GM10266 (cell line): ENCODE data around the gene RFC2.
"Not testable (repeated sequence)": the region's sequence is repeated elsewhere in the genome, so short reads cannot be mapped to it uniquely, and the experiment has no call there.

Experiments used
- DNase-seq: peaks from one replicate; pipeline ENCODE4 v3.0.0; 2012; ENCODE audit errors: extremely low spot score
- TF ChIP-seq, protein P1 (sequence below): IDR thresholded peaks from 2 replicates; pipeline ENCODE4 v1.5.1; 2012; ENCODE audit warnings: mild to moderate bottlenecking, low read depth; ENCODE audit not compliant: control insufficient read depth, insufficient read depth; ENCODE audit errors: missing control alignments

Gene RFC2

DNA sequence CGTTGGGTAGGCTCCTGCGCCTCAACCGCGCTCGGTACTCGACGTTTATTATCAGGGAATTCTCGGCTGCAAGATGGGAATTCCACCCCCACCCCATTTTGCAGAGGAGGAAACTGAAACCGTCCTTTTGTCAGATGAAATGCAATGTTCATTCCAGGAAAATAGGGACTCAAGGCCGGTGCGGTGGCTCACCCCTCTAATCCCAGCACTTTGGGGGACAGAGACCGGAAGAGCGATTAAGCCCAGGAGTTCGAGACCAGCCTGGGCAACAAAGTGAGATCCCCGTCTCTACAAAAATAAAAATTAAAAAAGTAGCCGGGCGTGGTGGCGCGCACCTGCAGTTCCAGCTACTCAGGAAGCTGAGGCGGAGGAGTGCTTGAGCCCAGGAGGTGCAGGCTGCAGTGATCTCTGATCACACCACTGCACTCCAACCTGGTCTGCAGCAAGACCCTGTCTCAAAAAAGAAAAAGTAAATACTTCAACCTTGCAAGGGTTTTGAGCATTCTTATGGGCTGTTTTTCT, 720 bp upstream of the RFC2 start:
- TF ChIP-seq, protein P1, sequence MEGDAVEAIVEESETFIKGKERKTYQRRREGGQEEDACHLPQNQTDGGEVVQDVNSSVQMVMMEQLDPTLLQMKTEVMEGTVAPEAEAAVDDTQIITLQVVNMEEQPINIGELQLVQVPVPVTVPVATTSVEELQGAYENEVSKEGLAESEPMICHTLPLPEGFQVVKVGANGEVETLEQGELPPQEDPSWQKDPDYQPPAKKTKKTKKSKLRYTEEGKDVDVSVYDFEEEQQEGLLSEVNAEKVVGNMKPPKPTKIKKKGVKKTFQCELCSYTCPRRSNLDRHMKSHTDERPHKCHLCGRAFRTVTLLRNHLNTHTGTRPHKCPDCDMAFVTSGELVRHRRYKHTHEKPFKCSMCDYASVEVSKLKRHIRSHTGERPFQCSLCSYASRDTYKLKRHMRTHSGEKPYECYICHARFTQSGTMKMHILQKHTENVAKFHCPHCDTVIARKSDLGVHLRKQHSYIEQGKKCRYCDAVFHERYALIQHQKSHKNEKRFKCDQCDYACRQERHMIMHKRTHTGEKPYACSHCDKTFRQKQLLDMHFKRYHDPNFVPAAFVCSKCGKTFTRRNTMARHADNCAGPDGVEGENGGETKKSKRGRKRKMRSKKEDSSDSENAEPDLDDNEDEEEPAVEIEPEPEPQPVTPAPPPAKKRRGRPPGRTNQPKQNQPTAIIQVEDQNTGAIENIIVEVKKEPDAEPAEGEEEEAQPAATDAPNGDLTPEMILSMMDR: no peak
- no peak for DNase-seq

DNA sequence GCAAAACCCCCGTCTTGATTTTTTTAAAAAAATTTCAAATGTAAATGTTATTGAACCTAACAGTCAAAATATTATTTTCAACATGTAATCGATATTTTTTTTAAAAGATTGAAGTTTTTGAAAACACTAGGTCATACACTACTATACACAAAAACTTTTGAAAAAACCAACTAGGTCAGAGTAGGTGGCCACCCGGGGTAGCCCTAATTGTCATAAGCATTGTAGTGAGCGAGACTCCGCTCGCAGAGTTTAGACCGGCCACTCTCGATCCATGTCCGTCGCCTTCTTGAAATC, 417 bp downstream of the RFC2 start:
- no peak for DNase-seq
- TF ChIP-seq, protein P1: no peak

DNA sequence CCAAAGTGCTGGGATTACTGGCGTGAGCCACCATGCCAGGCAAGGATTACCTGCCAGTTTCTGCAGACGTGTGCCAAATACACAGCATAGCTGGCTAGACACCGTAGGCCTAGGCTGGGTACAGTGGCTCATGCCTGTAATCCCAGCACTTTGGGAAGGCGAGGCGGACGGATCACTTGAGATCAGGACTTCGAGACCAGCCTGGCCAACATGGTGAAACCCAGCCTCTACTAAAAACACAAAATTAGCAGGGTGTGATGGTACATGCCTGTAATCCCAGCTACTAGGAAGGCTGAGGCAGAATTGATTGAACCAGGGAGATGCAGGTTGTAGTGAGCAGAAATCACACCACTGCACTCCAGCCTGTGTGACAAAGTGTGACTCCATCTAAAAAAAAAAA, 868 bp downstream of the RFC2 start:
- TF ChIP-seq, protein P1: no peak
- DNase-seq: no peak

DNA sequence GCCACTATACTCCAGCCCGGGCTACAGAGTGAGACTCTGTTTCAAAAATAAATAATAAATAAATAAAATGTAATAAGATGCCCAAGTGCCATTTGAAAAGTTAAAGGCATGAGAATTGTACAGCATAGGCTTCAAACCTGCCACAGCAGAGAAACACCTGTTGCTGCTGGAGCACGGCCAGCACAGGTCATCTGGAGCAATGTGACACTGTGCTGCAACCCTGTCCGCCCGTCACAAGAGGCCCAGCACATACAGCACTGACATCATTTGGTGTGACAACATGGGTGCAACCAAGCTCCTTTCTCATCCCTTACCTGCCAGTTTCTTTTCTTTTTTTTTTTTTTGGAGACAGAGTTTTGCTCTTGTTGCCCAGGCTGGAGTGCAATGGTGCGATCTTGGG, 1.3 kb downstream of the RFC2 start:
- no peak for DNase-seq
- TF ChIP-seq, protein P1: no peak

DNA sequence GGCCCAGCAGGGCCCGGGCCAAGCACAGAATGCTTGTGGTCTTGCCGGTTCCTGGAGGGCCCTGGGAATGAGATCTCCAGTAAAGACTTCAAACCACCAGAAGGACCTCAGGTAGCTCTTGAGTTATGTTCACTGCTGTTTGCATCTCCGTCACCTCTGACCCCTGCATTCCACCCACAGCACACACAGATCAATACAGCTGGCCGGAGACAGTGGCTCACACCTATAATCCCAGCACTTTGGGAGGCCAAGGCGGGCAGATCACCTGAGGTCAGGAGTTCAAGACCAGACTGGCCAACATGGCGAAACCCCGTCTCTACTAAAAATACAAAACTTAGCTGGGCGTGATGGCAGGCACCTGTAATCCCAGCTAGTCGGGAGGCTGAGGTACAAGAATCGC, 5.1 kb downstream of the RFC2 start:
- DNase-seq: not testable (repeated sequence)

DNA sequence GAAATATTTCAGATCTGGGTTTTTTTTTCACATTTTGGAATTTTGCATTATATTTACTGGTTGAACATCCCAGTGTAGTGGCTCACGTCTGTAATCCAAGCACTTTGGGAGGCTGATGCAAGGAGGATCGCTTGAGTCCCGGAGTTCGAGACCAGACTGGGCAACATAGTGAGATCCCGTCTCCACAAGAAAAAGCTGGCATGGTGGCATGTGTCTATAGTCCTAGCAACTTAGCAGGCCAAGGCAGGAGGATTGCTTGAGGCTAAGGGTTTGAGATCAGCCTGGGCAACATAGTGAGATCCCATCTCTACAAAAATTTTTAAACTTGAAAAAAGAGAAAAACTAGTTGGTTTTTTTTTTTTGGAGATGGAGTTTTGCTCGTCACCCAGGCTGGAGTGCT, 6.0 kb downstream of the RFC2 start:
- no peak for DNase-seq

DNA sequence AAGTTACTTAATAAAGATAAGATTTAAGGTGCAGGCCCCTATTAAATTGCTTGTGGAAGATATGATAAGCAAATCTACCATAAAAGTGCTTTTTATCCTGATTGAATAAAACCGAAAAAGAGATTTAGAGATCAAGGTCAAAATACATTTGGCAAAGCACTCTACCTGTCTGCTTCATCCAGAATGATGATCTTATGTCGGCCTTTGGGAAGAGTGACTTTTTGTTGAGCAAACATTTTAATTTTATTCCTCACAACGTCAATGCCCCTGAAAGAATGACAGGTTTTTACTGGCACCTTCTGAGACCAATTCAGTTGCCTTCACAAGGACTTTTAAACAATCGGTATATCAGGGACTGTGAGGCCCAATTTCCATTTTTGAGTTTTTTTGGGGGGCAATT, 7.7 kb downstream of the RFC2 start:
- no peak for DNase-seq
- TF ChIP-seq, protein P1: no peak

More for the DNA sequence above, 6.0 kb downstream of the RFC2 start:
- TF ChIP-seq, protein P1: no peak

DNA sequence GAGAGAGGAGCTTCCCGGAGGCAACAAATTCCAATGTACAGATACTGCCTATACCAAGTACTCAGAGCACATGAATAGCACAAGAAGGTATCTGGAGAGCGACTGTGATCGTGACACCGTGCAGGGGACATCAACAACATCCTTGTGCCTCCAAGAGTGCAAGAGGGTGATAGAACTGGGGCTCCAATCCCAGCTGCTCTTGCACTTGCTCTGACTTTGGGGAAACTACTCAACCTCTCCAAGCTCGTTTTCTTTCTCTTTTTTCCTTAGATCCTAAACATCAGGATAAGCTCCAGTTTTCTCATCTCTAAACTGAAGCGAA, 12.1 kb downstream of the RFC2 start:
- DNase-seq: no peak
- TF ChIP-seq, protein P1: no peak
